Measurements from ENCODE around the gene KRT1.

DNA sequence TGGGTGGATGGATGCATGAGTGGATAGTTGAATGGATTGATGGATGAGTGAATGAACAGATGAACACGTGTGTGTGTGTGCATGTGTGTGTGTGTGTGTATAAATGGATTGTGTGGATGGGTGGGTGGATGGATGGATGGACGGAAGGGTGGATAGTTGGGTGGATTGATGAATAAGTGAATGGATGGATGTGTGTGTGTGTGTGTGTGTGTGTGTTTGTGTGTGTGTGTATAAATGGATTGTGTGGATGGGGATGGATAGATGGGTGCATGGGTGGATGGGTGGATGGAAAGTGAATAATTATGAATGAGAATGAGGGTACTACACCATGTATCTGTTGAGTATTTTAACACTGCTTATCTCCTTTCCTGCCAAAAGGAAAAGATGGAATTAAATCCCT, 22.1 kb upstream of the KRT1 start:
- TF ChIP-seq L3MBTL2 (conservative IDR thresholded peaks at IDR 0.05) (no peak), ELF4 (IDR thresholded peaks at IDR 0.05) (no peak), SP1 (IDR thresholded peaks at IDR 0.05) (no peak), TARDBP (IDR thresholded peaks at IDR 0.05) (no peak), NFRKB (IDR thresholded peaks at IDR 0.05) (no peak), HDGF (IDR thresholded peaks at IDR 0.05; ENCODE audit: borderline replicate concordance) (no peak), SUZ12 (IDR thresholded peaks at IDR 0.05) (no peak), ZNF384 (IDR thresholded peaks at IDR 0.05) (no peak), LEF1 (IDR thresholded peaks at IDR 0.05; ENCODE audit: borderline replicate concordance) (no peak), FOXA1 (IDR thresholded peaks at IDR 0.05) (no peak), FOXM1 (IDR thresholded peaks at IDR 0.05; ENCODE audit: borderline replicate concordance) (no peak), BHLHE40 (IDR thresholded peaks at IDR 0.05; ENCODE audit: borderline replicate concordance) (no peak), CTBP1 (IDR thresholded peaks at IDR 0.05; ENCODE audit: borderline replicate concordance) (no peak)
- TF ChIP-seq, protein P1, sequence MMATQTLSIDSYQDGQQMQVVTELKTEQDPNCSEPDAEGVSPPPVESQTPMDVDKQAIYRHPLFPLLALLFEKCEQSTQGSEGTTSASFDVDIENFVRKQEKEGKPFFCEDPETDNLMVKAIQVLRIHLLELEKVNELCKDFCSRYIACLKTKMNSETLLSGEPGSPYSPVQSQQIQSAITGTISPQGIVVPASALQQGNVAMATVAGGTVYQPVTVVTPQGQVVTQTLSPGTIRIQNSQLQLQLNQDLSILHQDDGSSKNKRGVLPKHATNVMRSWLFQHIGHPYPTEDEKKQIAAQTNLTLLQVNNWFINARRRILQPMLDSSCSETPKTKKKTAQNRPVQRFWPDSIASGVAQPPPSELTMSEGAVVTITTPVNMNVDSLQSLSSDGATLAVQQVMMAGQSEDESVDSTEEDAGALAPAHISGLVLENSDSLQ (IDR thresholded peaks at IDR 0.05): no peak
